Effector memory CD4-positive, alpha-beta T cell (primary cell): ENCODE data around the gene CHST13.

Source experiments
- DNase-seq, 3 donors: peaks; one replicate each; pipeline ENCODE4 v3.0.0-alpha.2; 2020
- H3K27ac ChIP-seq: 2 replicates; pipeline ENCODE4 v1.7.0; 2013; ENCODE audit warnings: mild to moderate bottlenecking, low read length, moderate library complexity; ENCODE audit not compliant: insufficient read depth, poor library complexity, severe bottlenecking
- H3K27me3 ChIP-seq: replicated peaks from 2 replicates; pipeline ENCODE4 v1.7.0; 2013; ENCODE audit warnings: mild to moderate bottlenecking, low read length; ENCODE audit not compliant: insufficient read depth, control insufficient read depth, poor library complexity, severe bottlenecking
- H3K36me3 ChIP-seq: 2 replicates; pipeline ENCODE4 v1.7.0; 2013; ENCODE audit warnings: mild to moderate bottlenecking, low read length, moderate library complexity; ENCODE audit not compliant: control insufficient read depth, insufficient read depth
- H3K4me1 ChIP-seq: 2 replicates; pipeline ENCODE4 v1.7.0; 2013; ENCODE audit warnings: low read length, mild to moderate bottlenecking; ENCODE audit not compliant: control insufficient read depth, insufficient read depth, poor library complexity, severe bottlenecking
- H3K4me3 ChIP-seq: 2 replicates; pipeline ENCODE4 v1.7.0; 2013; ENCODE audit warnings: low read length, low read depth, mild to moderate bottlenecking; ENCODE audit not compliant: insufficient read depth, poor library complexity, severe bottlenecking
- H3K9me3 ChIP-seq: 2 replicates; pipeline ENCODE4 v1.7.0; 2013; ENCODE audit warnings: mild to moderate bottlenecking, low read length, moderate library complexity; ENCODE audit not compliant: control insufficient read depth

CHST13 gene

GRCh38 chr3:126546549-126547239 is 22.7 kb downstream of the CHST13 start:
- DNase-seq: no peak
- no peaks in the 10 kb centered on the region for H3K4me1 ChIP-seq
- no peaks in the 10 kb centered on the region for H3K27me3 ChIP-seq

GRCh38 chr3:126547721-126548120 is 23.8 kb downstream of the CHST13 start:
- no peak overlapping the region for H3K4me3 ChIP-seq
- H3K4me1 ChIP-seq: no peaks in the 10 kb centered on the region
- no peak for DNase-seq

More at GRCh38 chr3:126546549-126547239, 22.7 kb downstream of the CHST13 start:
- no peak overlapping the region for H3K4me3 ChIP-seq
- H3K27ac ChIP-seq: no peak overlapping the region
- no peaks in the 10 kb centered on the region for H3K9me3 ChIP-seq
- no peaks in the 10 kb centered on the region for H3K36me3 ChIP-seq

DNA sequence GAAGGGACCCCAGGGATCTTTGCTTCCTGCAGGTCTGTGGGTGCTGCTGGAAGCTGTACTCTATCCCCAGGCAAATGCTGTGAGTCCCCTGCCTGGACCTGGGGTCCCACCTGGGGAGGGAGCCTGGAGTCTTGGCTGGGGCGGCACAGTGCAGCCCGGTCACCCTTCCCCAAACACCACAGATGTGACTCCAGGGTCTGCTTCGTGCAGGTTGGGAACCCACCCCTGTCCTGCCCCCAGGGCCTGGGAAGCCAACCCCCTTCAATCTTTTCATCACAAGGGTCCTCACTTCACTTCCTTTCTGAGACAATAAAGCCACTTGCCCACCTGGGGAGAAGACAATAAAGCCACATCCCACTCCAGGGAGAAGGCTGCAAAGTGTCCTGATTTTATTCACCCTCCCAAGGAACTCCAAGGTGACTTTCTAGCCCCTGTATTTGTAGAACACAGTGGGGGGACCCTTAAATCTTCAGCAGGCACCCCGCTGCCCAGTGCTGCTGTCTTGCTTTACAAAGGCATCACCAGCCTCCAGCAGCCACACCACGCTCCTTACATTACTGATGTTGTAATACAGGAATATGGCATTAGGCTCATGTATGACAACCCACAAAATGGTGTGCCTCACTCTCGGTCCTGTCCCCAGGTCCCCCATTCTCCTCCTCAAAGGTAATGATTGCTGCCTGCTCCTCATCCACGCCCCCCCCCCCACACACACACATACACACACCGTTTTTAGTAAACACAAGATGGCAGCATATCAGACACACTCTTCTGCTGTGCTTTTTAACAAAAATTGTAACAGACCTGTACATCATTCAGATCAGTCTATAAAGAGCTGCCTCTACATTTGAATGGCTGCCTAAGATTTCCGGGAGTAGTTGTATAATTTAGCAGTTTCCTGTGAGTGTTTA is 24.9 kb downstream of the CHST13 start:
- no peaks in the 10 kb centered on the region for H3K36me3 ChIP-seq
- no peak for DNase-seq
- H3K4me1 ChIP-seq: no peaks in the 10 kb centered on the region
- H3K4me3 ChIP-seq: no peak overlapping the region
- no peak overlapping the region for H3K27ac ChIP-seq
- no peaks in the 10 kb centered on the region for H3K27me3 ChIP-seq
- H3K9me3 ChIP-seq: no peaks in the 10 kb centered on the region

More at GRCh38 chr3:126547721-126548120, 23.8 kb downstream of the CHST13 start:
- Histone ChIP-seq H3K9me3 (no peaks in the 10 kb centered on the region), H3K36me3 (no peaks in the 10 kb centered on the region), H3K27me3 (no peaks in the 10 kb centered on the region), H3K27ac (no peak overlapping the region)

DNA sequence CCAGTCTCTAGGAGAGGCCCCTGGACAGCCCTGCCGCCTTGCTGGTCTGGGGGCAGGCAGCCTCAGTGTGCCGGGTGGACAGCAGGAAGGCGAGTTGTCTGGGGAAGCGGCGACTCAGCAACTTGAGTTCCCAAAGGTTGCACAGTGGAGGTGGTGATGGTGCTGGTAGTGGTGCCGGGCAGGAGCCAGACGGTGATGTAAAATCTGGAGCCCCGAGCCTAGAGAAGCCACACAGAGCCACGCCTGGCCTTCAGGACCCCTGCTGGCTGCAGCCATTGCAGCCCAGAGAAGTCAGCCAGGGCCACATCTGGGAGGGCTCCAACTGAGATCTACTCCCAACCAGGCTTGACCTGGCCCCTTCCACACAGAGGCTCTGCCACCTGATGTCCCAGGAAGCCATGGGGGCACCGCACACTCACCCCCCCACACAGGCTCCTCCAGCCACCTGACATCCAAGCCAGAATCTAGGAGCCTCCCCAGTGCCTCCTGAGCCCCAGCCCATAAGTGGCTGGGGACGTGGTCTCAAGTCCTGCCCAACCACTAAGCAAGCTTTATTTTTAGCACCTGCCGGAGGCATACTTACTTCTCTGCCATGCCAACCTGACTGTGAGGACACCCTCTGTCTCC is 26.0 kb downstream of the CHST13 start:
- Histone ChIP-seq H3K4me1 (no peaks in the 10 kb centered on the region), H3K27me3 (no peaks in the 10 kb centered on the region), H3K9me3 (no peaks in the 10 kb centered on the region), H3K27ac (no peak overlapping the region), H3K4me3 (no peak overlapping the region), H3K36me3 (no peaks in the 10 kb centered on the region)
- no peak for DNase-seq

DNA sequence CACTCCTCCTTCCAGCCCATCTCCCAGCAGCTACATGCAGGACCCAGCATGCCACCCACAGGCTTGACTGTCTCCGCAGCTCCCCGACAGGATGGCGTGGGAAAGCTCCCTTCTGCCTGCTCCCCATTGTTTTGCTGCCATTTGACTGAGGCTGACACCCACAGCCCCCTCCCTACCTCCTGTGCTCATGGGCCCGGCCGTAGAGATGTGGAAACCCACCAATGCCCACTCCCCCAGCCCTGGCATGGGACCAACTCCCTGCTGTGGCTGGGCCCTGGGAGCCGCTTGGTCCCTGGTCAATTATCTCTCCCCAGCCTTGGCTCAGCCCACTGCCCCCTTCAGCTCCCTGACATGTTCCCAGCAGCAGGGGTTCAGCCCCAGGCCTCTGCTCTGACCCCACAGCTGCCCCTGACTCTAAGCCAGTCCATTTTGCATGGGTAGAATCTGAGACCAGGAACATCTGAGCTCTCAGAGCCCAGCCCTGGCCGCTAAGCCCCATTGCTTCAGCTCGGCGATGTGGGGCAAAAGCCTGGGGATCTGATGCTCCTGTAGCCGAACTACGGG is 26.6 kb downstream of the CHST13 start:
- no peak for DNase-seq
- H3K27ac ChIP-seq: no peak overlapping the region
- H3K36me3 ChIP-seq: no peaks in the 10 kb centered on the region
- no peaks in the 10 kb centered on the region for H3K9me3 ChIP-seq
- H3K27me3 ChIP-seq: no peaks in the 10 kb centered on the region
- no peak overlapping the region for H3K4me3 ChIP-seq
- no peaks in the 10 kb centered on the region for H3K4me1 ChIP-seq

- Histone ChIP-seq H3K4me1 (no peaks in the 10 kb centered on the region), H3K9me3 (no peaks in the 10 kb centered on the region), H3K36me3 (no peaks in the 10 kb centered on the region), H3K27me3 (no peaks in the 10 kb centered on the region), H3K27ac (no peak overlapping the region), H3K4me3 (no peak overlapping the region)
- no peak for DNase-seq
Observed at GRCh38 chr3:126551121-126551838, 27.3 kb downstream of the CHST13 start.

- Histone ChIP-seq H3K27me3 (no peaks in the 10 kb centered on the region), H3K4me1 (no peaks in the 10 kb centered on the region), H3K4me3 (no peak overlapping the region), H3K36me3 (no peaks in the 10 kb centered on the region), H3K27ac (no peak overlapping the region), H3K9me3 (no peaks in the 10 kb centered on the region)
- no peak for DNase-seq
Observed at GRCh38 chr3:126551839-126552687, 28.1 kb downstream of the CHST13 start.

DNA sequence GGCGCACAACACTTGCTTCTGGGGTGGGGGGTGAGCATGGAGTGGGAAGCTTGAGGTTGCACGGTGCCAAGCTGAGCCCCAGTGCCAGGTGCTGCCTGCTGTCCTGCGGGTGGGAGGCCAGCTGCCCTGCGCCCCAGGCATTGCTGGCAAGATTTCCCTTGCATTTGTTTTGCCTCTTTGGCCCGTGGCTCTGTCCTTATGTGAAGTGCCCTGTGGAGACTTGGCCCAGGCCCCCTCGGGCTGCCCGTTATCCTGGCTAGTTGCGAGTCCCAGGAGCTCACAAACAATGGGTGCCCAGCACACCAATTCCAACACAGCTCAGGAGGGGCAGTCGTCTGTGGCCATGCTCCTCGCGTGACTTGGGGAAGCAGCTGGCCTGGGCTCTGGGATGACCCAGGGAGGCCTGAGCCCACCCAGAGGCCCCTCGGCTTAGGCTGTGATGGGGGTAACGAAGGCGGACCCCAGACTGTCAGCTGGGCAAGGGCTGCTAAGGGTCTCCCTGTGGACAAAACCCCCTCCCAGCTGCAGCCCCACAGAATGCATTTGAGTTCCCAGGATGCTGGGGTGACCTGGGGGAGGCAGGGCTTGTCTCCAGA is 28.8 kb downstream of the CHST13 start:
- DNase-seq: no peak
- no peaks in the 10 kb centered on the region for H3K27me3 ChIP-seq
- H3K4me1 ChIP-seq: no peaks in the 10 kb centered on the region
- H3K4me3 ChIP-seq: no peak overlapping the region
- no peaks in the 10 kb centered on the region for H3K9me3 ChIP-seq
- no peaks in the 10 kb centered on the region for H3K36me3 ChIP-seq
- no peak overlapping the region for H3K27ac ChIP-seq
